HG02763 (cell line): ENCODE data around the gene ROBO2.

Experiments used
- ATAC-seq: cut with Tn5 transposase; IDR thresholded peaks from one replicate; pipeline ENCODE4 v1.9.1; 2021; ENCODE audit warnings: mild to moderate bottlenecking, moderate library complexity; ENCODE audit not compliant: unreplicated experiment

Gene ROBO2

DNA sequence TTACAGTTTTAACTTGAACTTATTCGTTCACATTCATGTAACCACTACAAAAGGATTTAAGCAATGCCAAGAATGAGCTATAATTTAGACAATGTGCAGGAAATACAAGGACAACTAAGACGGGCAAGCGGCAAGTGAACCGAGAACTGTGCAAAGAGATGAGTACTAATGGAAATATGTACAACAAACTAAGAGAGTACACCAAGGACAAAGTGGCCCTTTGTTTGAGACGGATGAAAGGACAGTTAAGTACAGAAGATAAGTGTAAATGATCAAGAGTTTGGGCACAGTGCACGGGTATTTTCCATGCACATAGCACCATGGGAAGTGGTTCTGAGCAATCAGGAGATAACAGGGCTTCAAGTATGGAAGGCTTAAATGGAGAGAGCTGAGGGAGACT, 281.7 kb downstream of the ROBO2 start:
- no peak for ATAC-seq

DNA sequence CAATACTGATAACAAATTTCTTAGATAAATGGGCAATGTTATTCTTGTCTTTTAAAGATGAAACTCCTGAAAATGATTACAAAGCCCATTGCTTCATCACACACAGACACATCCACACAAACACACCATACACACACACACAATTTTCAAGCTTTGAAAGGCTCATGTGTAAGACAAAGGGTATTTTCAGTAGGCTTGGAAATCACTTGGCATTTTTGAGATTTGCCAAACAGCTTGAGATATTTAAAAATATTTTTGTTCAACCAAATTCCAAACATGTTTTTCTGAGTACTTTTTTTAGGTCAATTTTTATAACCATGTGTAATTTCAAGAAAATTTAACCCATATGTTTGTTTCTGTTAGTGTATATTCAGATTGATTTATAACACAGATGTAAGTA, 283.7 kb downstream of the ROBO2 start:
- no peak for ATAC-seq

DNA sequence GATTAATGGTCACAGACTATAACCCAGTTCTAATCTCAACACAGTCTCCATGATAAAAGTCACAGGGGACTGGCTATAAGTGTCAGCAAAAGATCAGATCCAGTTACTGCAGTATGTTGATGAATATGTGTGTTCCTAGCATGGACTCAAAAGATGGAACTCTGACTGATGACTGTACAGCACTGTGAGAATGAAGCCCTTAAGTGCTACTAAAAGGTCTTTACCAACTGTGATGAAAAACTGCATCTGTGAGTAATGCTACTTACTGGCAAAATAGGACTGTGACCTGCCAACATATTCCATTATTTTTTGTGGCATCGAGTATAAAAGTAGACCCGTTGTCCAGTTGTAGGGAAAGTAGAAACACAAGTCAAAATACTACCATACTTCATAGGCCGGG, 284.2 kb downstream of the ROBO2 start:
- ATAC-seq, result no peak

DNA sequence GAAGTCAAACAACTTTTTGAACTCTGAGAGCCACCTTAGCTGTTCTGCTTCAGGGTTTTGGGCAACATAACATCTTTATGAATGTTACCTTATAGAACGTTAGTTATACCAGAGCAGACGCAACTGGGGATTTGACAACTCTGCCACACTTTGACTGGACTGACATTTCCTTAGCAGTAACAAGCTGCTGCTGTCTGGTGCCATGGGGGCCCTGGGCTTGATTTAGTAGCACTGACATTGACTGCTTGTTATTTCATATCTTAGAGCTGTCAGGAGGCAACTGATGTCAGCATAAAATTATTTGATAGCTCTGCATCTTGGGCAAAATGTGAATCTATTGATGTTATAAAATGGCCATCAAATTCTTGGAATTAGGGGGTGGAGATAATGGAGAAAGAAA, 285.4 kb downstream of the ROBO2 start:
- no peak for ATAC-seq

DNA sequence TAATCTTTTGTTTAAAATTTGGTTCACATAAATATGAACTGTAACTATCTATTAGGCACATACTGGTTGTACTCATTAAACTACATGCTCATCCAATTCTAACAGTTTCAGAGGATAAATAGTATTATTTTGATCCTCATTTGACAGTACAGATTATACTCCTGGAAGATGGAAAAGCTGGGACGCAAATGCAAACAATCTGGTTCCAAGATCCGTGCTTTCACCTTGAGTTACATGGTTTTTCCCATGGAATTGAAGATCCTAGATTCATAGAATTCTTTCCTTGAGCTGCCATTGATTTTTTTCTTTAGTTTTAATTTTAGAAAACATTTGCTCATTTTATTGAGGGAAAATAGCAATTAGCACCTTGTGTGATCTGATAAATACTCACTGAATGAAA, 285.8 kb downstream of the ROBO2 start:
- ATAC-seq, result no peak

DNA sequence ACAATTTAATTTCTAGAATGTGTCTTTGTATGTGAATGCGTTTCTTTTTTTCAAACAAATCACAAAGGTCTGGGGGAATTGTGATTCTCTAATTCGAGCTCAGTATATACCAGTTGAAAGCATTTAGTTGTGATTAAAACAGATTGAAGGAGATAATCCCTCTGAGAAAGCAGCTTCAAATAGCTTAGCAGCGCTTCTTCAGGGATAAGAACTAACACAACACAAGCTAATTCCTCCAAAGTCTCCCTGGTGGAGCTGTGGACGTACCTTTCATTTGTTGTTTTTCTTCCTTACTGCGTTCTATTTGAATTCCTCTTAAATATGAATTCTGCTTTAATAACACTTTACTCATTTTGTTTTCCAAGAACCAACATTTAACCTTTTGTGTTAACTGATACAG, 286.7 kb downstream of the ROBO2 start:
- no peak for ATAC-seq

DNA sequence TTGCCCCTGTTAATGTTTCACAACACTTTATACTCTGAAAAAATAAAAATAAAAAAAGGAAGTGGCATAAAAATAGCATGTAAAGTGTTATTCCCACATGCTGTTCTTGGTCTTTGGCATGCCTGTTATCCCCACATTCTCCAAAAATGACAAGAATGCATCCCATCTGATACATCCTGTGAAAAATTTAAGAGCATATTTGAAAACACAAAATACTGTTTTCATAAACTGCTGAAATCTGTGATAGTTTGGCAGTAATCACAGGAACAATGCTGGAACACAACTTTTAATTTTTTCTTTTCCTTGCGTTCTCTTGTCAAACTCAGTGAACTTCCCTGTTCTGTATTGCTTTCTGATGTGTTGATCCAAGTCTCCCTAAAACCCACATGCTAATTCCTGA, 288.8 kb downstream of the ROBO2 start:
- ATAC-seq, result no peak

DNA sequence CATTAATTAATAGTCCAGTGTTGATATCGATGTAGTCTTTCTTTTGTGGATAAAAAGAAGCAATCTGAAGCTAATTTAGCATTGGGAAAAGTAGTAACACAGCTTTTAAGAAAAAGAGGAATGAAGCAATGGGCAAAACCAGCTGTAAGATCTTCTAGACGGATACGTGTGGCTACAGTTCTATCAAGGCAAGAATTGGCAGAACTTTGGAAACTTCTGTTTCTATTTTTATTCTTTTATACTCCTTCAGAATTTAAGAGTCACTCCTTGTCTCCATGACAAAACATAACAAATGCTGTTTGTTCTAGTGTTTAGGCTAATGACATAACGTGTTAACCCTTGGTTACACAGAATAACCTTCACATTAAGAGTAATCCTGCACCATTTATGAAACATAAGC, 289.2 kb downstream of the ROBO2 start:
- ATAC-seq, result no peak

DNA sequence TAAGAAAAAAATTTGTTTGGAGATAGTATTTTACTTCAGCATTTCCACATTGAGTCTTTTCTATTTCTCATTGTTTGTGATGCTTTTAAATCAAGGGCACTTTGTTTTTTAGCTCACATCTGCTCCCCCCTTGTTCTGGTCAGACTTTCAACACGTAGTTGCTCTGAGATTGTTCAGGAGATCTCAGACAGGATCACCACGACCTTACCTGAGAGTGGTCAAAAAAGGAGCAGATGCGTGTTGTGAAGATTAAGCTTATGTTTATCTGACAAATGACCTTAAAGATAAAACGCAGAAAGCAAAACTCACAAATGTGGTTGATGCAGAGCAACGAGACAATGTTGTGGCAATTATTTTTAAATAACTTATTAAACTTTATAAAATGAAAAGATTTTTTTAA, 298.3 kb downstream of the ROBO2 start:
- ATAC-seq, result no peak

DNA sequence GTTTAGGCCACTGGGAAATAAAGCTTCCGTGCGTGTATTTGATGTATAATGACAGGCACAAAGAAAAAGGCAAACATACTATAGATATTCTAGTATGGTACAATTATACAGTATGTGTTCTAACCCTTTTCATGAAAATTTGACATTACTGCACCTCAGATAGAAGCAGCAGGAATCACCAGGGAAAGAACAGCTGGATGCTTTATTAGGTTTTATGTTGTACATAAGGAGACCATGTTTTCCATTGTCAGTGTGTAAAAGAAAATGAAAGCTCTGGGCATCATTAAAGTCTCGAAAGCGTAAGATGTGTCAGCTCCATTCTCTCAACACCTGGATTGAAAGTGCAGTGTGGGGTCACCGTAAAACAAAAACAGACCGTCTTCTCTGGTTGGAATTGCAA, 302.1 kb downstream of the ROBO2 start:
- no peak for ATAC-seq

DNA sequence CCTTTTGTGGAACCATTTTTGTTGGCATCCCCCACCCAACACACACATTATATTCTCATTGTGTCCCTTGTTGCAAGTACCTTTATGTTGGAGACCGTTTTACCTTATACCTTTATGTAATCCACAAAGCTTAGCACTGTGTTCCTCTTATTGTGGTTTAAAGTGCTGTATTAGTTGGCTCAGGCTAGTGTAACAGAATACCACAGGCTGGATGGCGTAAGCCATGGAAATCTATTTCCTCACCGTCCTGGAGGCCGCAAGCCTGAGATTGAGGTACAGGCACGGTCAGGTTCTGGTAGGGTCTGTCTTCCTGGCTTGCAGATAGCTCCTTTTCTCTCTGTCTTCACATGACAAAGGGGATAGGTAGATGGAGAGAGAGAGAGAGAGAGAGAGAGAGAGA, 302.8 kb downstream of the ROBO2 start:
- no peak for ATAC-seq

DNA sequence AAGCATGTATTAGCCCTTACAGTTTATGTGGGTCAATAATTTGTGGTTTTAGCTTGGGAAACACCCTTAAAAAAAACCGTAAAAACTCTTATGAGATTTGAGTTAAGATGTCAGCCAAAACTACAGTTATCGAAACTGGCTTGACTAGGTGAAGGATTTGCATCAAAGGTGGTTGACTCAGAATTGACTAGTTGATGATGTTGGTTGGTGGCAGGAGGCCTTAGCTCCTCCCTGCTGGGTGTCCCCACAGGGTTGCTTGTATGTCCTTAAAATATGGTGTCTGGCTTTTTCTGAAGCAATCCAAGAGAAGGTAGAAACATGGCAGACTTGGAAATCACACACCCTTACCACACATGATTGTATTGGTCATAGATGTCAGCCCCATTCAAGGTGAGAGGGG, 305.1 kb downstream of the ROBO2 start:
- no peak for ATAC-seq

DNA sequence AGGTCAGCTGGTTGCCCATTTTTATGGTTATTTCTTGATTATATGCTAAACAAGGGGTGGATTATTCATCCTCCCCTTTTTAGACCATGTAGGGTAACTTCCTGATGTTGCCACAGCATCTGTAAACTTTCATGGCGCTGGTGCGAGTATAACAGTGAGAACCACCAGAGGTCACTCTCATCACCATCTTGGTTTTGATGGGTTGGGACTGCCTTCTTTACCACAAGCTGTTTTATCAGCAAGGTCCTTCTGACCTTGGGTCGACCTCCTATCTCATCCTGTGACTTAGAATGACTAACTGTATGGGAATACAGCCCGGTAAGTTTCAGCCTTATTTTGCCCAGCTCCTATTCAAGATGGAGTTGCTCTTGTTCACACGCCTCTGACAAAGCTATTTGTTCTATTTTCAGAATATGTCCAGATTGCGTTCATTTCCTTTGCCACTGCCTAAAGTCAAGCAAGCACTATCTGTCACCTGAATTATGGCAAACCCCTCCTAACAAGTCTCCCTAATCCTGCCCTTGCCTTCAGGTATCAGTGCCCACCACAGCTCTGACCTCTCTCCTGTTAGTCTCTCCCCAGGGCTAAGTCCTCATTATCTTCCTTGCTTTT, 308.5 kb downstream of the ROBO2 start:
- ATAC-seq, result no peak

DNA sequence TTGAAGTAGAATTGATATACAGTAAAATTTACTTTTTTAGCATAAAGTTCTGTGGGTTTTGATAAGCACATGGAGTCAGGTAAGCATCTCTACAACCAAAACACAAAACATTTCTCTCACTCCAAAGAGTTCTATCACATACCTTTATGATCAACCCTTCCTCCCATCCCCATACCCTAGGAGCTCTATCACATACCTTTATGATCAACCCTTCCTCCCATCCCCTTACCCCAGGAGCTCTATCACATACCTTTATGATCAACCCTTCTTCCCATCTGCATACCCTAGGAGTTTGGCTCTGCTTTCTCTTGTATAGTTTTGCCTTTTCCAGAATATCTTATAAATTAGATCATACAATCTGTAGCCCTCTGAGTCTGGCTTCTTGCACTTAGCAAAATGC, 315.1 kb downstream of the ROBO2 start:
- no peak for ATAC-seq

DNA sequence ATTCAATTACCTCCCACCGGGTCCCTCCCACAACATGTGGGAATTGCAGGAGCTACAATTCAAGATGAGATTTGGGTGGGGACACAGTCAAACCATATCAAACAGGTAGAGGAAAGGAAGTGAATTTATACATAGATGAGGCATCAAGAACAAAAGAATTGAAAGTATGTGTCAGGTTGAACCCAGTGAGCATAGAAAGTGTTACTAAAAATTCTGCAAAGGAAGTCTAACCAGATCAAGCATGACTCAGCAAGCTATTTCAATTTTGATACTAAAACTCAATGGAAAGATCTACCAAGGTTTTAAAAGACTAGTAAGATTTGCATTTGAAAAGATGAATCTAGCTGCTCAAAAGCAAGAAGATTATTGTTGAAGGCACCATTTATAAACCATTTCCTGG, 323.0 kb downstream of the ROBO2 start:
- no peak for ATAC-seq

DNA sequence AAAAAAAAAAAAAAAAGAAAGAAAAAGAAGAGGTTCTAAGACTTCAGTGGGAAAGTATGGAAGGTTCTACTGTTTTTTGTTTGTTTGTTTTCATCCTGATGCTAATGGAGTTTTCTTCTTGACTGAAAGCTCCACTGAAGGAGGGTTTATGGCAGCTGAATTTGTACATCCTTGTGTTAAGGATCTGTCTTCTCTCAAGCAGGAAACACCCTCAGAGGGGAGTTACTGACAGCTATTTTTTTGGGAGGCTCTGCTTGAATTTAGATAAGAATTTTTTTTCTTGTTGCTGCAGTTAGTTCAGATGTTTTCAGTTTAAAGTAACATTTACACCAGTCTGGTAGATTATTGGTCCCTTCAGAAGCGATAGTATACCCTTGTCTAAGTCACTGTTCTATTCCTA, 325.3 kb downstream of the ROBO2 start:
- no peak for ATAC-seq

DNA sequence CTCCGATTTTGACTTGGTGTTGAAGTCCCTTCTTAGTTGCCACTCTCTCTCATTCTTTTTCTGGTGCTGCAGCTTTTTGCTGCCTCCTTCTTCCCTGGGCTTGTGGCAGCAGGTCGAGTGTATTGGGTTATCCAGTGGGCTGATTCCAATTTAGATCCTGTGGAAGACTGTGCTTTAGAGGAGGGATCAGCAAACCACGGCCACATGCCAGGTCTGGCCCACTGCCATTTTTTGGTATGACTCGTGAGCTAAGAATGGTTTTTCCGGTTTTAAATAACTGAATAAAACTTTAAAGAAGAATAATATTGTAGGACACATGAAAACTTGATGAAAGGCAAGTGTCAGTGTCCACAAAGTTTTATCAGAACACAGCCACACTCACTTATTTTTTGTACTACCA, 330.5 kb downstream of the ROBO2 start:
- ATAC-seq, result no peak

DNA sequence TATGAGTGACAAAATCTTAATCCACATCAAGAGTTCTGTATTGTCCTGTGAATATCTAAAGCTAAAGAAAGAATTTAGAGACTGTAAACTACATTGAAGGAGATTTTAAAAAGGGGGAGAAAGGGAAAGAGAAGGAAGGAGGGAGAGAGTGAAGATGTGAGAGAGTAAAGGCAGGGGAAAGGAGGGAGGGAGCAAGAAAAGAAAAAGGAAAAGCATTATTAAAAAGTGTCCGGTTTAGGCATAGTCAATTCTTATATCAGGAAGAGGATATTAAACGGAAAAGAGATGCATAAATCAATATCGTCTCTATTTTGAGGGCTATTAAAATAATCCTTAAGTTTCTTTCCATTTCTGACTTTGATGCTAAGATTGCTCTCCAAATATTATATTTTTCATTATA, 332.1 kb downstream of the ROBO2 start:
- ATAC-seq, result no peak

DNA sequence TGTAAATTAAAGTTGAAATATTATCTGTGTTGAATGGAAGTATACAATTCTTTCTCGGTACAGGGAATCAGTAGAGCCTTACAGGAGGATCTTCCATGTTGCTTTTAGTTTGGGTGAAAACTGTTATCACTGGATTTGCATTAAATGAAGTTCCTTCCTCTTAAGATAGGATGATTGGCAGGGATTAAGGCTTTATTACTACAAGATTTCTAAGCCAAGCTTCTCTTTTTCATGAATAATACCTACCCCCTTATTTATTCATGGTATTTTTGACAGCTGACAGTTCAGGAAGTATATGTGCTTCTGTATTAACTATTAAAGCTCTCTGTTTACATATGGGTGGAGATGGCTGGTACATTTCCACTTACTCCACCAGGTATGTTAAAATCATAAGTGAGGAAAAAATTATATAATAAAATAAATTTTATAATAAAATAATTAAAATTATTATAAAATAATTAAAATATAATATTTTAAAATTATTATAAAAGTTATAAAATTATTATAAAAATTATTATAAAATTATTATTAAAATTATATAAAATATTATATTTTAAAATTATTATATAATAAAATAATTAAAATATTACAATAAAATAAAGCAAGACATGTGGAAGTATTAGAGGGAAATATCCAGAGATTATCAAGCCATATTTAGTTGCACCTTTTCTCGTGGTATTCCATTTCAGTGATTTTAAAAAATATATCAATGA, 332.9 kb downstream of the ROBO2 start:
- ATAC-seq, result no peak

DNA sequence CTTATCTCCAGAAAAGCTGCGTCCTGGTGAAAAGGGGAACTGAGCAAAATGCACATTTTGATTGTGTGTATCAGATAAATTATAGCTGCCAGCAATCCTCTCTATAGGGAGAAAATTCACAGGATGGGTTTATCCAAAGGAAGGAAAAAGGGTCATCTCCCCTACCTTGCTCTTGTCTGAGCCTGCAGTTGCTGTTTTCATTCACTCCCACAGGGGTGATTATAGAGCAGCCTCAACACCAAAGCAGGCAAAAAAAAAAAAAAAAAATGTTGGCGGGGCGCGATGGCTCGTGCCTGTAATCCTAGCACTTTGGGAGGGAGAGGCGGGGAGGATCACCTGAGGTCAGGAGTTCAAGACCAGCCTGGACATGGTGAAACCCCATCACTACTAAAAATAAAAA, 333.7 kb downstream of the ROBO2 start:
- no peak for ATAC-seq

DNA sequence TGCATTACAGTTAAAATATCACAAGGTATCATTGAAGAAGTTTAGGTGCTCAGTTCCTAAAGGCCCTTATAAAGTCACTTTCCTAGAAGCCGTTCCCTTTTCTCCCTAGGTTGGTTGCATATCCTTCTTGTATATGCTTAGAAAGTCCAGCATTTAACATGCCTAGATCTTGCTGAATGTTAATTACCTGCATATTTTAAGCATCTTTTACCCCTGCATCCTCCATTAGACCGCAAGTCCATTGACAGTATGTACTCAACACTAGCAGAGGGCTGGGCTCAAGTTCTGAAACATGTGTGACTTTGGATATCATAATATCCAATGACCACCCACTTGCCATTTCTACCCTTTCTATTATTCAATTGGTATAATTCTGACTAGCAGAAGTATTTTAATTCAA, 336.6 kb downstream of the ROBO2 start:
- ATAC-seq, result no peak

DNA sequence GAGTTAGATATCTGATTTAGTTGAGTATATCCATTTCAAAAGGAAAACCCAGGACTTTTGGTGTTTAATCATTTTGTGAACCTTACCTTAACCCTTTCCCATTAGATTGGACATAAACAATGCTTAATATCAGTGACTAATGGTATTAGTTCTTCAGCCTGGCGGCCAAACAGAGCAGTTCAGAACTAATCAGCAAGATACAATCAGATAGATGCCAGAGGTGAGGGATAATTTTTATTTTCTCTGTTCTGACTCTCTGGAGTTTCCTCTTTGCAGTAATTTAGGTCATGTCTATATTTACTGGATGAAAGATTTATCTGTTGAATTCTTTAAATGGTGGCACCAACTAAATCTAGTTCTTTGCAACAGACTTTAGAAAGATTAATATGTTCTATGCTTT, 337.8 kb downstream of the ROBO2 start:
- no peak for ATAC-seq

DNA sequence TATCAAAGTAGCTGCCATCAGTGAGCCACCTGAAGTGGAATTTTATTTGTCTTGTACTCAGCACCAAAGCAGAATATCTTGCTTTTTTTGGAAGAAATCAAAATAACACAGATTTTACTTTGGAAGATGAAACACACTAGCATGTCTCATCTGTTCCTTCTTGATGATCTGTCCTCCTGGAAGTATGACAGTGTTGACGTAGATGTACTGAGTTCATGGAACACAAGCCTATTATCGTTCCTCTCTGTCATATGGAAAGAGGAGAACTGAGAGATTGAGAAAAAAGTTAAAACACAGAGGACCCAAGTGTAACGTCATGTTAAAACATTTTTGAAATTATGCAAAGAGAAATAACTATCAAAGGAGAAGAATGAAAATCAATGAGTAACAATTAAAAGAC, 340.2 kb downstream of the ROBO2 start:
- ATAC-seq, result no peak
